DMS153 treated with DMSO at 0.1 percent for 48 hours (cell line): ENCODE measurements around the gene PRR19.

Source experiments
- DNase-seq: peaks from one replicate; lab custom pipeline; 2025; ENCODE audit not compliant: unreplicated experiment; lab: John Stamatoyannopoulos, UW

The PRR19 gene

GRCh38 chr19:42345191-42345812, 43.4 kb downstream of the PRR19 start:
- no peak for DNase-seq

- no peak for DNase-seq
These were observed 46.3 kb downstream of the PRR19 start for GRCh38 chr19:42348211-42348610.

- no peak for DNase-seq
These were observed 47.6 kb downstream of the PRR19 start for GRCh38 chr19:42349378-42350107.

- DNase-seq = no peak
These were observed 48.5 kb downstream of the PRR19 start for GRCh38 chr19:42350417-42350816.

GRCh38 chr19:42351079-42351735, 49.3 kb downstream of the PRR19 start:
- DNase-seq = no peak

GRCh38 chr19:42352301-42353259, 50.6 kb downstream of the PRR19 start:
- DNase-seq = peak; percentile 63

GRCh38 chr19:42353341-42354015, 51.5 kb downstream of the PRR19 start:
- no peak for DNase-seq

- no peak for DNase-seq
These were observed 54.0 kb downstream of the PRR19 start for GRCh38 chr19:42355896-42356295.

- DNase-seq = no peak
These were observed 54.8 kb downstream of the PRR19 start for GRCh38 chr19:42356686-42357085.

- DNase-seq = no peak
These were observed 55.4 kb downstream of the PRR19 start for GRCh38 chr19:42357290-42357689.
